HuH-7.5 (cell line): ENCODE results near the gene DBP.
"Not testable (repeated sequence)": the region's sequence is repeated elsewhere in the genome, so short reads cannot be mapped to it uniquely, and the experiment has no call there.

Experiments
- DNase-seq: peaks from one replicate; pipeline ENCODE4 v3.0.0; 2011; ENCODE audit warnings: low spot score

The DBP gene

DNA sequence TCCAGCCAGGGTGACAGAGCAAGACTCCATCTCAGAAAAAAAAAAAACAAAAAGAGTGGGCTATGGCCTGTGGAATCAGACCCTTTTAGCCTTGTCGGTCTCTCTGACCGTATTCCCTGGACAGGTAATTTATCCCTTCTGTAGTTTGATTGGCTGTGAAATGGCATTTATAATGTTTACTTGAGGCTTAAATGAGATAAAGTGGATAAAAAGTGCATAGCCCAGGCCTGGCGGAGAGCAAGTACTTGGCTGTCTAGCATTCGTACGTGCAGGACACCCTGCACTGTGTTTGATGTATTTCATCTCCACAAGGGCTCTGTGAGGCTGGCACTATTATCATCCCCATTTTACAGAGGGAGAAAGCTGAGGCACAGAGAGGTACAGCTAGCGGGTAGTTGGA, 28.6 kb upstream of the DBP start:
- DNase-seq = no peak

DNA sequence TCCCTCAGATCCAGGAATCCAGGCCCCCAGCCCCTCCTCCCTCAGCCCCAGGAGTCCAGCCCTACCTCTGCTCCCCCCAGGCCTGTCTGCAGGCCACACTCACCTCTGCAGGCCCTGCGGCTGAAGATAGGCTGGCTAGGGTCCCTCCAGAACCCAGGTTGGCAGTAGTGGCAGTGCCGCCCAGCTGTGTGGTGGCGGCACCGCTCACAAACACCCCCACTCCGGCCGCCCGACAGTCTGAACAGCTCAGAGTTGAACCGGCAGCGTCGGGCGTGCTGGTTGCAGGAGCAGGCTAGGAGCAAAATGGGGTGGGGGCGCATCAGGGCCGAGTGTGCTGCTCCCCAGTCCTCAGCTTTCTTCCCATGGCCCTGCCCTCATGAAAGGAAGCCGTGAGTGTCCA, 27.3 kb upstream of the DBP start:
- DNase-seq = no peak

DNA sequence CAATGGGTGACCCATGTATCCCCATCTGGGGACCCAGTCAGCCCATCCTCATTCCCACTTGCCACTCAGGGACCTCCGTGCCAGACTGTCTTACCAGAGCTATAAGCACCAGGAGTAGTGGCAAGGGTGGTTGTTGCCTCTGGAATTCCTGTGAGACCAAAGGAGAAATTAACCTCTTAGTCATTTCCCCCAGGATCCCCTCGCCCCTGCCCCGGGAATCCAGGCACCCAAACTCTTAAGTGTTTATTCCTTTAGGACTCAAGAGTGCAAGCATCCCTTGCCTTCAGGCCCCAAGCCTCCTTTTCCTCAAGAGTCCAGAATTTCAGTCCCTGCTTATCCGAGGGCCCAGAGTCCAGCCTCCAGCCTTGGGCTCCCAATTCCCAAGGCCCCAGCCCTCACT, 26.5 kb upstream of the DBP start:
- DNase-seq = no peak

DNA sequence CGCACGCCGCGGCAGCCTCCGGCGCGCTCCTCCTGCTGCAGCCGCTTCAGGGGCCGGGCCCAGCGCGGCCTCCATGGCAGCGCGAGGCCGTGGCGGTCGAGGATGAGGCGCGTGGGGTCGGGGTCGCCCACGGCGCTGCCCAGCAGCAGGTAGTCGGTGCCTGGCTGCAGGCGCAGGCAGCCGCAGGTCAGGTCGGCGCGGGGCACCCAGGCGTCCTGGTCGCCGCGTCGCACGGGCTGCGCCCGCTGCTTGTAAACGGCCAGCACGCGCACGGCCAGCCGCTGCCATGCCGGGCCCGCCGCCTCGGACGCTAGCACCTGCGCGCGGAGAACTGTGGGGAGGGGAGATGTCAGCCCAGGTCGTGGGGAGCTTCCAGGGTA, 24.5 kb upstream of the DBP start:
- no peak for DNase-seq

DNA sequence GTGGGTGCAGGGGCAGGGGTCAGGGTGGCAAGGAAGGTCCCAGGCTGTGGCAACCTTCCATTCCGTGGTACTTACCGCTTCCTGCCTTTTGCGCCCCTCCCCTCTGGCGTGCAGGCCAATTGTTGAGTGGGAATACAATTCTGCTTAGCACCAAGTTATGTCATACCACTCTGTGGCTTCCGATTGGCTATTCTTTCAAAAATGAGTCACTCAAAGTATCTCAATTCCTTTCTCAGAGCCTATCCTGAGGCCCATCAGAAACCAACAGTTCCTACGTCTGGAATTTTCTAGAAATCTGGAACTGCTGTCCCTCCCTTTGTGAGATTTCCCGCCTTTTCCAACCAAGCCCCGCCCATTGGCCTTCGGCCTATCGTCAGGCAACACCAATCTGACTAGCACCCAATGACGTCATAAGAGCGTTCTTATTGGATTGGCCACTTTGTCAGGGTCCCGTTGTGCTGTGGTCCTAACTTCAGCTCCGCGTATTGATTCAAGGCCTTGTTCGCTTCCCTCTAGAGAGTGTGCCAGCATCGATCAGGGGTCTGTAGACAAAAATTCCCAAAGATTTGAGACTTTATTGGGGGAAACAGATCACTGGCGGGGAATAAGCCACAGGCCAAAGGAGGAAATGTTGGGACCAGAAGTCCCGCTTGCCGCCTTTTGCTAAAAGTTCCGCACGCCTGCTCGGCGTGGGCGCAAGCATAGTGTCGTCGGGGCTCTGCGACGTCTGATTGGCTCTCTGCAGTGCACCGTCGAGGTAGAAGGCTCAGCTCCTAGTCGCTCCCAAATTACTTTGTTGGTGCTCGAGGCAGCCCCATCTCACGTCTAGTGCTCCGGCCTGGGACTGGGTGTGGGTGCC, 23.9 kb upstream of the DBP start:
- peak; percentile 71 for DNase-seq

DNA sequence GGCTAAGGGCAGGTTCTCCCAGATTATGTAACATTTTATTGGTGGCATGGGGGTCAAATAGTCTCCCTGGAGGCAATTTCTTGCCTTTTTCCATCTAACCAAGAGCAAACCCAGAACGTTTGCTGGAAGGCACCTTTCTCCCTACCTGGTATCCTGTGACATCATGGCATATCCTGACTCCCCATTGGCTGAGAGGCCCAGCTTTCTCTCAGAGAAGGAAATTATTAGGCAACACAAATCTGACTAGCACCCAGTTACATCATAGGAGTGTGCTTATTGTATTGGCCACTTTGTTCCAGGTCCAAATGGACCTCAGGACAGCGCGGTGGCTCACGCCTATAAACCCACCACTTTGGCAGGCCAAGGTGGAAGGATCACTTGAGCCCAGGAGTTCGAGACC, 22.6 kb upstream of the DBP start:
- no peak for DNase-seq

DNA sequence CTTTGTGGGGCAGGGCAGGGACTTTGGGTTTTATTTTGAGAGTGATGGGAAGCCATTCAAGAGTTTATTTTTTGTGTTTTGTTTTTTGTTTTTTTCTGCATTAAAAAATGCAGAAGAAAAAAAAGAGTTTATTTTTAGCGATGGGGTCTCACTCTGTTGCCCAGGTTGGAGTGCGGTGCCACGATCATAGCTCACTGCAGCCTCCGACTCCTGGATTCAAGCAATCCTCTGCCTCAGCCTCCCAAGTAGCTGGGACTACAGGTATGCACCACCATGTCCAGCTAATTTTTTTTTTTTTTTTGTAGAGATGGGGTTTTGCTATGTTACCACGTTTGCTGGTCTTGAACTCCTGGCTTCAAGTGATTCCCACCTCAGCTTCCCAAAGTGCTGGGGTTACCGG, 21.3 kb upstream of the DBP start:
- no peak for DNase-seq

DNA sequence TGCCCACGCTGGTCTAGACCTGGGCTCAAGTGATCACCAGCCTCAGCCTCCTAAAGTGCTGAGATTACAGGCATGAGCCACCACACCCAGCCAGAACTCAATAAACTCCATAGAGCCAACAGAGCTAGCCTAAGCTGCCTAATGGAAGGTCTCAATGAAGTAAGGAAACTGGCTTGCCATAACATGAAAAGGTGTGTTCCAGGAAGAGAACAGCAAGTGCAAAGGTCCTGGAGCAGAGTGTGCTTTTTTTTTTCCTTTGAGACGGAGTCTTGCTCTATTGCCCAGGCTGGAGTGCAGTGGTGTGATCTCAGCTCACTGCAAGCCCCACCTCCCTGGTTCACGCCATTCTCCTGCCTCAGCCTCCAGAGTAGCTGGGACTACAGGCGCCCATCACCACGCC, 20.6 kb upstream of the DBP start:
- not testable (repeated sequence) for DNase-seq

DNA sequence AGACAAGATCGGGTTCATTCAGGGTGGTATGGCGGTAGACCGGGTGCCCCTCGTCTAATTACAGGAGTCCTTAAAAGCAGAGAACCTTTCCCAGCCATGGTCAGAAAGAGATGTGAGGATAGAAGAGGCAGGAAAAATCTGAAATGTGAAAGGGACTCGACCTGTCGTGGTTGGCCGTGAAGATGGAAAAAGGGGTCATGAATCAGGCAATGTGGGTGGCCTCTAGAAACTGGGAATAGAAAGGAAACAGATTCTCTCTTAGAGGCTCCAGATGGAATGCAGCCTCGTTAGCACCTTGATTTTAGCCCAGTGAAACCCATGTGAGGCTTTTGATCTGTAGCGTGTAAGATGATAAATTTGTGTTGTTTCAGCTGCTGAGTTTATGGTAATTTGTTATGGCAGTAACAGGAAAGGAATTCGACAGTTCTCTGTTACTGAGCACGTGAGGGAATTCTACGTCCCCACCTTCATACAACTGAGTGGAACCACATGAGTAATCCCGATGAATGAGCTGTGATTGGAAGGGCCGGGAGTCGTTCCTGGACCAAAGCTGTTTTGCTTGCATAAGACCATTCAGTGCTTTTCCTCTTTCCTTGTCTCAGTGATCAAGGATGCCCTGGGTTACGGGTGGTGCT, 19.8 kb upstream of the DBP start:
- no peak for DNase-seq

DNA sequence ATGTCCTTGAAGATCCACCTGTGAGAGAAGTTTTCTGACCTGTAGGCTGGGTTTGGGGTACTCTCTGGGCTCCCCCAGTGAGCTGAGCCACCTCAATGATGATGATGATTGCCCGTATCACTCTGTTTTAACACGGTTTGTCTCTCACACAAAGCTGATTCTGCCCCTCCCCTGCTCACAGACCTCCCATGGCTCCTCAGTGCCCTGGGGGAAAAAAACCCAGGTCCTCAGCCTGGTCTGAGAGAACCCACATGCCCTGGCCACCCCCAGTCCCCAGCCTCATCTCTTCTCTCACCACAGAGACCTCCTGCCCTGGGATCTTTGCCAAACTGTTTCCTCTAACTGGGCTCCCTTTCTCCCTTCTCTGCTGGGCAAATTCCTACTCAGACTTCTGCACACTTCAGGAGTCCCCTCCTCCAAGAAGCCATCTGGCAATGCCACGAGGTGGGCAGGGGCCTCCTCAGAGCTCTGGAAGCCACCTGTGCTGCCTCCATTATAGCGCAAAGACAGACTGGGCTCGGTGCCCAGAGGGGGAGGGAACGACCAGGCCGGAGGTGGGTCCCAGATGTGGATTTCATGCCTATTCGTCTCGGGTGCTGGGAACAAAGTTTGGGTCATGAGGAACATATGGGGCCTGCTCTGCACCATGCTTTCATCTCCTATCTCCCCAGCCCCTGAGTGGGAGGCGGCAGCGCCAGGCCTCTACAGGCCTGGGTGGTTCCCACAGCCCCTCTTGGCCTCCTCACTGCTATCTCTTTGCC, 17.3 kb upstream of the DBP start:
- DNase-seq = no peak

DNA sequence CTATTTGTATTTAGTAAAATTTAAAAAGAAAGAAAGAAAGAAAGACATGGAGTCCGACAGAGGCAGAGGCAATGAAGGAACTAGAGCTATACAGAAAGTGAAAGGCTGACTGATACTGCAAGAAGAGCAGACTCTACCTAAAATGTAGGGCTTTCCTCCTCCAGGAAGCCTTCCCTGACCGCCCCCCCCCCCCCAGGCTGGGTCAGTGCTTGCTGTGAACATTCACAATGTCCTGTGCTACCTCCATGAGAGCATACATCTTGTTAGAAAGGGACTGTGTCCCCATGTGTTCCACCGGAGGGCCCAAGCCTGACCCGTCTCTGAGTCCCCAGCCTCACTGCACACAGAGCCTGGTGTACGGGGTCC, 14.5 kb upstream of the DBP start:
- no peak for DNase-seq

DNA sequence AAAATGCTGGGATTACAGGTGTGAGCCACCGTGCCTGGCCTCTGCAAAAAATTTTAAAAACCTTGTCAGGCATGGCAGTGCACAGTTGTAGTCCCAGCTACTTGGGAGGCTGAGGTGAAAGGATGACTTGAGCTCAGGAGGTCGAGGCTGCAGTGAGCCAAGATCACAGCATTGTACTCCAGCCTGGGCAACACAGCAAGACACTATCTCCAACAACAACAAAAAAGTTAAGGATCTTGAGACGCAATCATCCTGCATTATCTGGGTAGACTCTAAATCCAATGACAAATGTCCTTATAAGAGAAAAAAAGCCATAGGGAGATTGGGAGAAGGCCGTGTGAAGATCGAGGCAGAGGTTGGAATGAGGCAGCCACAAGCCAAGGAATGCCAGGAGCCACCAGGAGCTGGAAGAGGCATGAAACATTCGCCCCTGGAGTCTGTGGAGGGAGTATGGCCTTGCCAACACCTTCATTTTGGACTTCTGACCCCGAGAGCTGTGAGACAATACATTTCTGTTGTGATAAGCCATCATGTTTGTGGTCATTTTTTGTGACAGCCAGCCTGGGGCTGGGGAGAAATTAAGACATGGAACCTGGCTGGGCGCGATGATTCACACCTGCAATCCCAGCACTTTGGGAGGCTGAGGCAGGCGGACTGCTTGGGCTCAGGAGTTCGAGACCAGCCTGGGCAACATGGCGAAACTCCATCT, 13.9 kb upstream of the DBP start:
- DNase-seq = no peak

DNA sequence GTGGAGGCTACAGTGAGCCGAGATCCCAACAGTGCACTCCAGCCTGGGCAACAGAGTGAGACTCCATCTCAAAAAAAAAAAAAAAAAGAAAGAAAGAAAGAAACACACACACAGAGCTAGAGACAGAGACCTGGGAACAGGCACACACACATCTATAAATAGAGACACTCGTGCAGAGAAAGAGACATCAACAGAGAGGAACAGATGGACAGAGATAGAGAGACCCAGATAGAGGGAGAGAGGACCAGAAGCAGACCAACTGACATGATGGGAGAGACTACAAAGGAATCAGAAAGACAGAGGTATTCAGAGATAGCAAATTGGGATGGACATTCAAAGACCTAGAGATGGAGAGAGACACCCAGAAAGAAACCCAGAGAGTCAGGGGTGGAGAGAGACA, 11.0 kb upstream of the DBP start:
- DNase-seq = no peak

DNA sequence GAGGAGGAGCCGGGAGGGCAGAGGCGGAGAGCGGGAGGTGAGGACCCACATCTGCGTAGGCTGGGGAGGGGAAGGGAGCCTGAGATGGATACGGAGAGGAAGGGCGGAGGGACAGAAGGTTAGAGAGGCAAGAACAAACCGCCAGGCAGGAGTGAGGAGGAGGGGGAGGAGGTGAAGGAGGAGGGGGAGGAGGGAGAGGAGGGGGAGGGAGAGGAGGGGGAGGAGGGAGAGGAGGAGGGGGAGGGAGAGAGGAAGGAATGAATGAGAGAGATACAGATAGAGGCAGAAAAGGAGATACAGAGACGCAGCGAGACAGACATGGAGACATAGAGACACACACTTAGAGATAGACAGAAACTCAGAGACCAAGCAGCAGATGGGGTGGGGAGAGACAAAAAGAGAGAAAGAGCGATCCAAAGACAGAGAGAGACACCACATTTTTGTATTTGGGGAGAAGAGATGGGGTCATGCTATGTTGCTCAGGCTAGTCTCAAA, 9.6 kb upstream of the DBP start:
- DNase-seq = no peak

DNA sequence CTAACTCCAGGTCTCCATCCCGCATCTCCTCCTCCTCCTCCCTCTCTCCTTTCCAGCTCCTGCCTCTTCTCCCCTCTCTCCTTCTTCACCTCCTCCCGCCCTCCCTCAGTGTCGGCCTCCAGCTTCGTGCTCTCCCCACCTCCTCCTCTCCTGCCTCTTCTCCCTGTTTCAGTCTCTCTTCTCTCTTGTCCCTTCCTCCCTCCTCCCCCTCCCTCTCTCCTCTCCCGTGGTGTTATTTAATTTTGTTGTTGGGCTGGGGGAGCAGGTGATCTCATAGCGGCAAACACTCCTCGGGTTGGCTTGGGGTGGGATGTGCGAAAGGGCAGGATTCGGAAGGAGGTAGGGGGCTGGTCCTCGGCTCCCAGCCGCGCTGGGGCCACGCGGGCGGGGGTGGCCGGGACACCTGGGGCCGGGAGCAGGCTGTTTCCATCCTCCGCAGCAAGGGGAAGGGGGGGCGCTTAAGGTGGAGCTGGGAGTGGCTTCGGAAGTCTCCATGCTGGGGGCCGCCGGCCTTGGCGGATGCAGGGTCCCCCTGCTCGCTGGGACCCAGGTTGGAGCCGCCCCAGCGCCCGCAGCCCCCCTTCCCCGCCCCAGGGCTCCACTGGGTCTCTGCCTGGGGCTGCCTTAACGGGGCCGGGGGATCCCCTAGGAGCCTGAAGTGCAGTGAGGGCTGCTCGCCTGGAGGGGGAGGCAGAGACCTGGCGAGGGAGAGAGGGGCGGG, 9.0 kb upstream of the DBP start, which contains the start of gene CA11:
TSS of gene CA11 (minus strand) at position 187 of the 721 bp plus-strand sequence. CDS start 555 bp downstream, outside the sequence.
- peak; percentile 96 for DNase-seq

DNA sequence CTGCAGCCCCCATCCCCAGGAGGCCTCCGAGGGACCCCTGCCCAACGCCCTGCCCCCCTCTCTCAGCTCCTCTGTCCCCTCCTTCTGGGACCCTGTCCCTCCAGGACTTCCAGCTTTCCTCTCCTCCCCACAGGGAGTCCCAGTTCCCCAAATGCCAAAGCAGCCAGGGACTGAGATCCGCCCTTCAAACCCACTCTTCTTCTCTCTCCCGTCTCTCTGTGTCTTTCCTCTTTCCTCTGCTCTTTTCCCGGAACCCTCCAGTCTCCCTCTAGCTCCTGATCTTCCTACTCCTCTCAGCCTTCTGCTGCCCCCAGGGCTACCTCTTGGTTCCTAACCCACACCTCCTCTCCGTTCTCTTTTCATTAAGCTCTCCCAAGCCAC, 8.4 kb upstream of the DBP start:
- DNase-seq = no peak

DNA sequence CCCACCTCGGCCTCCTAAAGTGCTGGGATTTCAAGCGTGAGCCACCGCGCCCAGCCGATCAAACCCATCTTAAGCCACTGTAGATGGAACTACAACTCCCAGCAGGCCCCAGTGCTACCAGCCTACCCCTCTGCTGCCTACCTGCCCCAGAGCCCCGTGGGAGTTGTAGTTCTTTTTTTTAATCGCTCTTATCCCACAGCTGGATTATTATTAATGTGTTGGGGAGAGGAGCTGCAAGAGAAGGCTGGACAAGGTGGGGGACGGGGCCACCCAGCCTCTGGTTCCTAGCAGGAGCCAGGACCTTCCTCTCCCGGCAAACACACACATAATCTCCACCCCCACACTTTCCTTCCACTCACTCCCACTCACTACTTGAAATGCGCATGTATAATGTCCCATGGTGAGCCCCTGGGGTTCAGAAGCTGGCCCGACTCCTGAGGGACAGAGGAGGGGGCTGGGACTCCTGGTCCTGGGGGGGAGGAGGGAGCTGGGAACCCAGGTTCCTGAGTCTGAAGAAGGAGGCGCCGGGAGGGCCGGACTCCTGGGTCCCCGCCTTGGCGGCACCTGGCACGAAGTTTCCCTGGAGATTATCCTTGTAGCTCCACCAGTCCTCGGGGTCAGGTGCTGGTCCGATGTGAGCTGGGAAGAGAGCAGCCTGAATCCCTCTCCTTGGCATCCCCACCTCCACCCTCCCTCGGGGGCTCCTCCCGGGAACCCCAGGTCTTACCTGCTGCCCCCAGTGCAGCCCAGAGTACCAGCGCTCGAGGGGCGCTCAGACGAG, 7.8 kb upstream of the DBP start:
- DNase-seq = no peak

DNA sequence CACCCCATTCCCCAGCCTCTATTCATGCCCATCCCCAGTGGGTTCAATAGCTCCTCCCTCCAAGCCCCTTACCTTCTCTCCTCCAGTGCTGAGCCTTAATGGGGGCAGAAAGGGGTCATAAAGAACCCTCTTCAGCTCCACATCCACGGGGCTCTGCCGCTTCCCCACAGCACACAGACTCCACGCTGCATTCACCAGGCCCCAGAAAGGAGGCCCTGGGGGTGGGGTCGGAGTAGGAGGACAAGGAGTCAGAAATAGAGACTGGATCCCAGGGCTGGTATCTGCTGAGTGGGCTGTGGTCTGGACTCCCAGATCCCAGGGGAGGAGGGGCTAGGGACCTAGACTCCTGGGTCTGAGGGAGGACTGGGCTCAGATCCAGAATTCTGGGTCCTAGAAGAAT, 7.2 kb upstream of the DBP start:
- no peak for DNase-seq

DNA sequence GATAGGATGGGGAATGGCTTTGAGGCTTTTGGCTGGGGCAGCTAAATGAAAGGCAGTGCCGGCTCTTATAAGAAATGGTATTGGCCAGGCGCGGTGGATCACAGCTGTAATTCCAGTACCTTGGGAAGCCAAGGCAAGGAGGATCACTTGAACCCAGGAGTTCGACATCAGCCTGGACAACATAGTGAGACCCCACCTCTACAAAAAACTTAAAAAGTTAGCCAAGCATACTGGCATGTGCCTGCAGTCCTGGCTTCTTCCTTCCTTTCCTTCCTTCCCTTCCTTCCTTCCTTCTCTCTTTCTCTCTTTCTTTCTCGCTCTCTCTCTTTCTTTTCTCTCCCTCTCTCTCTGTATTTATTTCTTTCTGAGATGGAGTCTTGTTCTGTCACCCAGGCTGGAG, 5.7 kb upstream of the DBP start:
- no peak for DNase-seq

DNA sequence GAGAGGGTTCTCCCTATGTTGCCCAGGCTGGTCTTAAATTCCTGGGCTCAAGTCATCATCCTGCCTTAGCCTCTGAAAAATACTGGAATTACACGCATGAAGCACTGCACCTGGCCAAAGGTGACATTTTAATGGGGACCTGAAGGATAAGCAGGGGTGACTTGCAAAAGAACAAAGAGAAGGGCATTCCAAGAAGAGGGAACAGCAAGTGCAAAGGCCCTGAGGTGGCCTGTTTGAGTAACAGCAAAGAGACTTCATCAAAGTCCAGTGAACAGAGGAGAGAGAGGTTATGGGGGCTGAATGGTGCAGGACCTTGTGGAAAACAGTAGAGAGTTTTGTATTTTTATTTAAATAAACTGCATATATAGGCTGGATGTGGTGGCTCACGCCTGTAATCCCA, 4.7 kb upstream of the DBP start:
- DNase-seq = no peak
